NK-92 (cell line): Measurements from ENCODE around the gene THADA.
"Not testable (repeated sequence)": the region's sequence is repeated elsewhere in the genome, so short reads cannot be mapped to it uniquely, and the experiment has no call there.

ENCODE experiments used
- DNase-seq: peaks from one replicate; lab custom pipeline; 2025; ENCODE audit not compliant: unreplicated experiment; lab: John Stamatoyannopoulos, UW

Gene THADA

DNA sequence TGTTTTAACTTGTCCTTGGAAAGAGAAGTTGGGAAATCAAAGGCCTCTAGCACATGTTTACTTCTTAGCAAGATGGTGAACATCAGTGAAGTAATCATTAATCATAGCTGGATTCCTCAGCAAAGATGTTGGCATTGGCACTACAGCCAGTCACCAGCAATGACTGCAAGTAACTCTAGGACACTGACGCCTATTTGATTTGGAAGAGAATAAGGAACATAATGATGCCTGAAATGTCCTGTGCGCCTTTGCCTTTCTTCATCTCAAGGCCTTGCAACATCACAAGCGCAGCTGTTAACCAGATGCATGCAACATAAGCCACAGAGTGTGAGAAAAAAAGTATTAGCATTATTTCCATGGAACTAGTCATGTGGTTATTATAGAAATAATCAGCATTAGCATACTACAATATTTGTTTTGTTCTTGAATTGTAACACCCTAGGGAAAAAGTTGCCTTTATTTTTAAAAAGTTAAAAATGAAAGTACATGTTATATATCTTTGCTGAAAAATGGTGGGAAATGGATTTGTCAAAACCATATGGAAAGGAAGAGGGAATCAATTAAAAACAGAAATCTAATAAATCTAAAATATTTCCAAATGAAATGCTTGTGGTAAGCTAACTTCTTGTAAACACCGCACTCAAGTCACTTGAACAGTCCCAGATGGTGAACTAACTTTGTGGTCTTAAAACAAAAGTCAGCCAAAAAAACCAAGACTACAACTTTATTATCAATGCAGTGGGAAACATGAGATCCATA lies 55.6 kb downstream of the THADA start:
- no peak for DNase-seq

DNA sequence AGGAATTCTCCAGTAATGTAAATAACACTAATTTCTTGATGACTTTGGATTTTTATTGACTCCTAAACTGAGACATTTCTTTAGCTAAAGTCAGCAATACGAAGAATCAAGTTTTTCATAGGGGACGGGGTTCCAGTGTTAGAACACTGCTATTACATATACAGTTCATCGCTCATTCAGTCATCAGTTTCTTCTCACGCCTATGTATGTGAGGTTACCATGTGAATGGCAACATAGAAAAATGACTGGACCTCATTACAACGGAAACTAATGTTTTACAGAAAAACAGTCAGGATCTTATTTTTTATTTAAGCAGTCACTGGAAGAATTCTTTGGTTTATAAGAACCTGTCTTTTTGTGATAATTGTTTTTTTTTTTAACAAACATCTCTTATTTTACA lies 56.4 kb downstream of the THADA start:
- no peak for DNase-seq

DNA sequence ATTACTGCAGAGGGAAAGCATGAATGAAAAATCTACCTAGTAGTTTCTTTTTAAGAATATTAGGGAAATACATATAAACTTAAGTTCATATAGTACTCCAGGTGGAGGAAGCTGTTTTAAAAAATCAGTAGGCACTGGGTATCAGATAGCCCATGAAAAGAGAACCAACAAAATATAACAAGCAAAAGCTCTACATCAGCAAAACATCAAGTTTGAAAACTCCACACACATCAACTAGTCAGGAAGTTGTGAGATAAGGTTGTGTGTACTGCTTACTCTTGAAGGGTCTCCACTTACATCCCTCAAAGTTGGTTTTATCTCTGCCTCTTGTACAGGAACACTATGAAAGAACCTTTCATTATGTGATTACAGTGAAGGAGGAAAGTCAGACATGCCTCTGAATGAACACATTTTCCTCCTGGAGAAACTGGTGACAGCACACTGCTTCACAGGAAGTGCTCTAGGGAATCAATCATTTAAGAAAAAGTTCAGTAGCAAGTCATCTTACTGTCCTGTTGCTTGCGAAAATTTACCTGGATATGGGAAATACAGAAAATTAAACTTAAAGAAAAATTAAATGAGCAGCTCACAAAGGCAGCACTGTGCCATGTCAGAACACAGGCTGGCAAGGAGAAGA lies 57.7 kb downstream of the THADA start:
- DNase-seq, result no peak

DNA sequence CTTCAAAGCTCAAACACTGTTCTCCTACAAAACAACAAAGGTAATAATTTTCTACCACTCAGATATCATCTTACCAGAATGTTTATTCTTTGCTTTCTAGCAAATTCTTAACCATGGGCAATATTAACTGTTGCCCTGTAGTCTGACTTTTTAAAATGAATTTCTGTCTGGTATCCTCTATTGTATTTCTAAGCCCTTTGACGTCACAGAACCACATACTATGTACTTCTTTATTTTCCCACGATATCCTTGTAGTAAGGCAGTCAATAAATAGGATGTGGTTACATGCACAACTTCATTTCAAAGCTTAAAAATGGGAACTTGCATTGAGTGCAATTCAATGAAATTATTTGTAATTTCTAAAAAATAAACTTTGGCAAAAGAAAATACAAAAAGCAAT lies 58.7 kb downstream of the THADA start:
- DNase-seq, result no peak

DNA sequence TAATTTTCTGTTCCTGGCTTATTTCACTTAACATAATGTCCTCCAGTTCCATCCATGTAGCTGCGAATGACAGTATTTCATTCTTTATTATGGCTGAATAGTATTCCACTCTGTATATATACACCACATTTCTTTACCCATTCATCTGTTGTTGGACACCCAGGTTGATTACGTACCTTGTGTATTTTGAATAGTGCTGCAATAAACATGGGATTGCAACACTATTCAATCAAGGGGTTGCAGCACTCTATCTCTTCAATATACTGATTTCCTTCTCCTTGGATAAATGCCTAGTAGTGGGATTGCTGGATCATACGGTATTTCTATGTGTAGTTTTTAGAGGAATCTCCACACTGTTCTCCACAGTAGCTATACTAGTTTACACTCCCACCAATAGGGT lies 61.3 kb downstream of the THADA start:
- no peak for DNase-seq

DNA sequence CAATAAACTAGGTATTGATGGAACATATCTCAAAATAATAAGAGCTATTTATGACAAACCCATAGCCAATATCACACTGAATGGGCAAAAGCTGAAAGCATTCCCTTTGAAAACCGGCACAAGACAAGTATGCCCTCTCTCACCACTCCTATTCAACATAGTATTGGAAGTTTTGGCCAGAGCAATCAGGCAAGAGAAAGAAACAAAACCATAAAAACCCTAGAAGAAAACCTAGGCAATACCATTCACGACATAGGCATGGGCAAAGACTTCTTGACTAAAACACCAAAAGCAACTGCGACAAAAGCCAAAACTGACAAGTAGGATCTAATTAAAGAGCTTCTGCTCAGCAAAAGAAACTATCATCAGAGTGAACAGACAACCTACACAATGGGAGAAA lies 63.3 kb downstream of the THADA start:
- not testable (repeated sequence) for DNase-seq

DNA sequence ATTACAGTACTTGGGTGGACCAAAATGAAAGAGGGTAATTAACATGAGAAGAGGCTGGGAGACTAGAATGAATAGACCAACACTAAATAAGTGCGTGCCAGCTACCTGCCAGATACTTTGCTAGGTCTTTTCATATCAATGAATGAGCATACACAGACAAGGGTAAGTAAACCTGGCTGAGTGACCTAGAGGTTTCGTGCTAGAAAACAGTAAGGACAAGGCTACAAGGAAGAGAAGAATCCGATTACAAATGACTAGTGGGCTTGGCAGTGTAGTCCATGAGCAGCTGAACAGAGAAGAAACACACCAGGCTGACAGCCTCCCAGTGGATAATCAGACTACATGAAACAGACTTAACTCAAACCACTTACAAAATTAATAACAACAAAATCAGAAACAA lies 64.6 kb downstream of the THADA start:
- DNase-seq, result no peak

DNA sequence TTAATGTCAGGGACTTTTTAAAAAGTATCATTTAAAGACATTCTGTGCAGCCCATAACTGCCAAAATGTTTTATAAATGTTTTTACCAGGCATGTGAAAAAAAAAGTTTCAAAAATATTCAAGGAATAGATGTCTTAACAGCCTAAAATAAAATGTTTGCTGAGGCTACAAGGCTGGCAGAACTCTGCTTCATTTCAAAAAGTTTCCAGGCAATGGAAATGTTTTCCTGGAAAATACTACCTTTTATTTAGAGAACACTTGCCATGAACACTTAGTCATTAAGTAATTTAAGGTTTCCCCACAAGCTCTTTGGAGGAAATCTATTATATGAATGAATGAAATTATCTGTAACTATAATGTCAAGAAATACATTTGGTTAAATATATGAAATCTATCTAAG lies 68.8 kb downstream of the THADA start:
- DNase-seq, result no peak

DNA sequence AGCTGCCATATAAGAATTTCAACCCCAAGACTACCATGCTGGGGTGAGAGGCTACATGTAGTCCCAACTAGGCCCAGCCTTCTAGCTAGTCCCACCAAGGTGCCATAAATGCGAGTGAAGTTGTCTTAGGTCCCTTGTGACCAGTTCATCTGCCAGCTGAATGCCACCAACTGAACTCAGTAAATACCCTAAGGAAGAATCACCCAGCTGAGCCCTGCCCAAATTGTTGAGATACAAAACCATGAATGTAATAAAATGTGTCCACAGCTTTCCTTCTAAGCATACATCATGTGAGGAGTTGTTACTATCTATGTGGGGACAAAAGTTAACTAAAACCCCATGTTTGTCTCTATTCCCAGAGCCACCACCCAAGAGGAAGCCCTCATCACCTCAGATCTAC lies 70.3 kb downstream of the THADA start:
- DNase-seq, result no peak

DNA sequence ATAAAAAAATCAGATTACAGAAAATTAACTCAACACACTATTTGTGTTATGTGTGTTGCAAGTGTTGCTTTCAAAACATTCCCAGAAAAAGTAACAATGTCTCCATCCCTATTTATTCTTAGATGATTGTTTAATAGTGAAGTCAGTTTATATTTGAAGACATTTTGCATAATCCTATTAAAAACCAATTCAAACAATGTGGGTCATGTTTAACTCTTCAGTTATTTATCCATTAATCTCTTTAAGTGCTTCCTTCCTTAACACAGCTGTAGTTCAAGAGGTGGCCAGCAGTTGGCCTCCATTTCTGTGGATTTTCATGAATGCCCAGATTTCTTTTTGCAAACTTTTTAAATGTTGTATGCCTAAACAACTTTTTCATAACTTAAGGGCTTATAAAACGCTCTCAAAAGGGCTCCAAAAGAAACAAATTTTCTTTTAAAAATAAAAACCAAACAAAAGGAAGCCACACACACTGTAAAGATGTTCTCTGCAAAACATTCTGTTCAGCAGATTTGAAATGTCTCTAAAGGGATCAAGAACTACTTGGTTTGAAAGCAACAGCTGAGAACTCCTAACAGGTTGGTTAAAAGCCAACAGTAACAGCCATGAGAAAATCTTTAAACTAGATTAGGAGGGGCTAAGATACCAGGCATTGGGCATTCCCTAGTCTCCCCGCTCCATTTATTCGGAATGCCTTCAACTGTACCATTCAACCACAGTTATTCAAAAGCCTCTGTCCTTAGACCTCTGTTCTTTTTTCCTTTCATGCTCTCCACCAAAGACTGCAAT lies 71.5 kb downstream of the THADA start:
- no peak for DNase-seq

DNA sequence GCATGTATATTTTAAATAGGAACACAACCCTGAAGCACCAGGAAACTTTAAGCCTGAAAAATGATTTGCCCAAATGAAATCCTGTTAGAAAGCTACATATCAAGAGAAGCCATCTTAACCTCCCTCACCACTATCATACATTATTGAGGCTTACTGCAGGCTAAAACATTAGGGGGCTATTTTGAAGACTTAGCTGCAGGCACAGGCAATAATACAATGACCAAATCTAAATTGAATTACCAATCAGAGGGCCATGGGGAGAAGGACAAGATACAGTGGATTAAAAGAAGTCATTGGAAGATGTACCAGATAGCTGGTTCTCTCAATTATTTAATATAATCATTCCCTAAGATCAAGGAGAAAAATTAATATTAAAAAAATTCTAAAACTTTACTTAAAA lies 73.7 kb downstream of the THADA start:
- DNase-seq, result no peak

DNA sequence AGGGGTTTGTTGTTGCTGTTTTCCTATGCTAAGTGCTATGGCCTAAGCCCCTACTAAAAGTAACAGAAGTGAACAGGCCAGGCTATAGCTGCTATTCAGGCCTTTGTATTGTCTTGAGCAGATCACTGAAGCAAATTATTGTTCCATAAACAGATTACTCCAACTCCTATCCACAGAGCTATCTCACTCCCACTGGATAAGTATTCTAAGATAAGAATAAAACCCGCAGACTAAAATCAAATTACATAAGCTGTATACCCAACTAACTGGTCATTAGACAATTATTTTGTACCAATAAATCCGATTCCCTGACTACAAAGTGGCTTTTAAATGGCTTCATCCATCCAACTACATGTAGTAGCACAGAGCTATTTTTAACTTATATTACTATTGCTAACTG lies 74.3 kb downstream of the THADA start:
- no peak for DNase-seq

DNA sequence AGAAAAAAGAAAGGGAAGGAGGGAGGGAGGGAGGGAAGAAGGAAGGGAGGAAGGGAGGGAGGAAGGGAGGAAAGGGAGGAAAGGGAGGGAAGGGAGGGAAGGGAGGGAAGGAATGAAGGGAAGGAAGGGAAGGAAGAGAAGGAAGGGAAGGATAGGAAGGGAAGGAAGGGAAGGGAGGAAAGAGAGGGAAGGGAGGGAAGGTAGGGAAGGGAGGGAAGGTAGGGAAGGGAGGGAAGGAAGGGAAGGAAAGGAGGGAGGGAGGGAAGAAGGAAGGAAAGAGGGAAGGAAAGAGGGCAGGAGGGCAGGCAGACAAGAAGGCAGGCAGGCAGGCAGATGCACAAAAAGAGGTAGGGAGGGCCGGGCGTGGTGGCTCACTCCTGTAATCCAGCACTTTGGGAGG lies 74.9 kb downstream of the THADA start:
- DNase-seq, result no peak

DNA sequence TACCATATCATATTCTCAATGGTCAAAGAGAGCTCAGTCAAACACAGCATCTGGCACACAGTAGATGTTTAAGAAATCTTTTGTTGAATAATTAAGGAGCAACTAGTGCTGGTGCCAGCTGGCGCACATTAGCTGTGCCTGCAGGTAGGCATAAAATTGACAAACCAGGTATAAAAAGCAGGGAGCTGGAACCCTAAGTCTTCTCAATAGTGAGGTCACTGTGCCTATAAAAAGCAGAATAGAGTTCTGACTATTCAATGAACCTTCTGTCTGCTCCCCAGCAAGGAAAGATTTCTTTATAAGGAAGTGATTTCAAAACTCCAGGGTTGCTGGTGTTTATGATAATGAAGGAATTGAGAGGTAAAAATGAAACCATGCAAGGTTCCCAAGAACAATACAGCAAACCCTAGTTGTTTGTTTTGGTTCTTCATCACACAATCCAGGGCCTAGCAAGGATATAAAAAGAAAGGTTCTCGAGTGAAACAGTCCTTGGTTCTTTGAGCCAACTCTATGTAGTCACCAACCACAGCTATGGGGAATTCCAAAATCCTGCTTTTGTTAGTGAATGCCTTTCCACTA lies 76.1 kb downstream of the THADA start:
- DNase-seq, result no peak

DNA sequence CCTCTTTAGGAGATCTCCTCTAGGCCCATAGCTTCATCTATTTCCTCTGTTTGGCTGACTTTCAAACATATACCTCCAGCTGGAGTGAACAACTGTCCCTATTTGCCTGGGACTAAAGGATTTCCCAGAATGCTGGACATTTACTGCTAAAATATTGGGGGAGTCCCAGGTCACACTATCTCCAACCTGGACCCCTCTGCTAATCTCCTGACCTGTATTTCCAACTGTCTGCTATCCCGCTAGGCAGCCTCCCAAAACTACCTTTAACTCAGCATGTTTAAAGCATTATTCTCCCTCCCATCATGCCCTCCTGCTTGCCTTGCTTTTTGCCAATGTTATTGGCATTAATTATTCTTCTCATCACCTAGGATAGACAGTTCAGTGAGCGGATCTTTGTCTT lies 77.1 kb downstream of the THADA start:
- DNase-seq, result no peak

DNA sequence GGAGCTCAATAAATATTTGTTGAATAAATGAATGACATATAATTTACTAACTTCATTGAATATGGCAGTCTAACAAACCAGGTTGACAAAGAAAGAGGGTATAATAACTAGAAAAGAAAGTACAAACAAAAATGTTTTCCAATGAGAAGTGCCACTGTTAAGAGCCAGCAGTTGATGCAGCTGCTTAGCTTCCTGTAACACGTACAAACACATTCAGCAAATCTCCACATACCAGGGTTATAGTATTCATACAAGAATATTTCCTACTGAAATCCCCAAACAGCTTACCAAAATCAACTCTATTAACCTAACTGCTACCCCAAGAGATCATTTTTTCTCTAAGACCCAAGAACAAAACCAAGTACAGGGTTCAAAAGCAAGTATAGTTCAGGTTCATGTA lies 77.7 kb downstream of the THADA start:
- no peak for DNase-seq

DNA sequence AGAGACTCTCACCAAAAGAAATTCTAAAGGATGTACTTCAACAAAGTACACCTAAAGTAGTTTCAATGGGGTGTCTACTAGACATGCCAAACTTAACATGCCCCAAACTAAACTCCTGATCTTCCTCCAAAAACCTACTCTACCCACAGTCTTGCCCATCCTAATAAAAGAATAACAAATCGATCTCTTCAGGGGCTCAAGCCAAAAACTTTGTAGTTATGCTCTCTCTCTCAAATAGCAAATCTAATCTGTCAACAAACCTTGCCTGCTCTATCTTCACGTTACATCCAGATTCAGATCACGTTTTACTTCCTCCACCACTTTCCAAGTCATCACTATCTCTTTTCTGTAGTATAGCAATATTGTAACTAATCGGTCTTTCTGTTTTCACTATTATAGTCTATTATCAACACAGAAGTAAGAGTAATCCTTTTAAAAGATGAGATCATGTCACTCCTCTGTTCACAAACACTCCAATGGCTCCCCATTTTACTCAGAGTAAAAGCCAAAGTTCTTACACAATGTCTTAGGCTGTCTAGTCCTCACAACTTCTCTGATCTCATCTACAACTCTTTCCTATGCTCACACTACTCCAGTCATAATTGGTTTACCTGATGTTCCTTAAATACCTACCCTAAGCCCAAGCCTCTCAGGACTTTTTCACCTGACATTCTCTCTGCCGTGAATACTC lies 79.9 kb downstream of the THADA start:
- no peak for DNase-seq

DNA sequence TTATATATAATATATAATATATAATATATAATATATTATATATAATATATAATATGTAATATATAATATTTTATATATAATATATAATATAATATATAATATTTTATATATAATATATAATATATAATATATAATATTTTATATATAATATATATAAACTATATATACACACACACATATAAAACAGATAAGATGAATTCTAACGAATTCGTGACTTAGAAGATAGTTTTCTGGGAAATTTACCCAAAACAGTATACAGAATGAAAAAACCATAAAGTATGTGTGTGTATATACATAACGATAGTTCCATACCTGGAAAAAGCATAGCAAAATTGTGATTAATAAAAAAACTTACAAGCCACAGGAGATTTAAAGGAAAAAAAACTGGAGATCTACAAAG lies 80.6 kb downstream of the THADA start:
- DNase-seq, result no peak

DNA sequence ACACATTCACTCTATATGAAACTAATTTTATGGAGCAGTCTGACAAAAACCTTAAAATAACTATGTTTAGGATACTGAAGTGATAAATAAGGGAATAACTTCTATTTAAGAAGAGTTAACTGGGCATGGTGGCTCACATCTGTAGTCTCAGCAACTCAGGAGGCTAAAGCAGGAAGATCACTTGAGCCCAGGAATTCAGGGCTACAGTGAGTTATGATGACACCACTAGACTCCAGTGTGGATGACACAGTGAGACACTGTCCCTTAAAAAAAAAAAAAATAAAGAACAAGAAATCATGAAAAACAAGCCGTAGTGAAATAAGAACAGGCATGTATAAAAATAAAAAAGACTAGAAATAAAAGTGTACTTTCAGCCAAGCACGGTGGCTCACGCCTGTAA lies 82.0 kb downstream of the THADA start:
- no peak for DNase-seq

DNA sequence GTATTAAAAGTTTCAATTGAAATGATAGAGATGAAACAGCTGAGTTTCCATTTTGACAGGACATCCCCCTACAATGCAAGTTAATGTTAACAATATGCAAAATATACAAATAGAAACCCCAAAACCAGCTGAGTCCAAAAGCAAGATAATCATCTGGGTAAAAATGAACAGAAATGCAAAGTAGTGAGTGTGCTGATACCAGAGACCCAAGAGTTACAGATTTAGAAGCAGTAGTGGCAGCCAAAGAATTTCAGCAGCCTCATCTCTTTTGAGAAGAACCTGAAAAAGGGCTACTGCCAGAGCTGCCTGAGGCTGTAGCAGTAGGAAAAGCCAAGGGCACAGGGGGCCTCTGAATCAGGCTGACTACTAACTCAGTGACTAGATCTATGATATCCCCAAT lies 82.6 kb downstream of the THADA start:
- DNase-seq, result no peak

DNA sequence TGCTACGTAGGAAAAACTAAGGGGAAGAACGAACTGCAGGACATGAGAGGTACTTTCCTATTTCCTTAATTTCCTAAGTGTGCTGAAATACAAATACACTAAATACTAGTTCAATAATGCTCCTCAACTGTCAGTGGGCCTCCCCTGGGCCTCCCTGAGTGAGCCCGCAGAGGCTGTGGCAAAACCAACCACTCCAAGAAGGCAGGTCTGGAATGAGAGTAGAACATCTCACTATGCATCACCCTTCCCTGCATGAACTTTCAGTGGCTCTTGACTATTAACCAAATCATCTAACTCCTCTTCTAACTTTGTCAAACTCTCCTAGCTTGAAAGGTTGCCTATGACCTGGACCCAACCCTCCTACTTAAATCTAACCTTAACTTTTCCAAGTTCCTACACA lies 84.6 kb downstream of the THADA start:
- no peak for DNase-seq
